HepG2 (cell line): ENCODE data around the gene SEMA4A. TPM values are rescaled to one million over a fixed set of nuclear protein-coding genes. Genes with fewer than 3 reads are reported as not detected.
A peak's percentile ranks its signal among the peaks of the same experiment; 100 is the strongest.

ENCODE experiments used
- AFF4 ChIP-seq: sonication (generic); formaldehyde crosslinking; IDR thresholded peaks from 2 replicates; pipeline ENCODE4 v1.4.0; 2020; ENCODE audit warnings: missing genetic modification reagents
- HIC2 ChIP-seq: sonication (generic); formaldehyde crosslinking; IDR thresholded peaks from 2 replicates; pipeline ENCODE4 v1.9.0; 2022; ENCODE audit warnings: low read depth, missing genetic modification reagents
- JARID2 ChIP-seq: sonication (generic); formaldehyde crosslinking; IDR thresholded peaks from 2 replicates; pipeline ENCODE4 v1.8.1; 2023; ENCODE audit warnings: missing genetic modification reagents, inconsistent platforms; ENCODE audit not compliant: insufficient replicate concordance
- MEF2D ChIP-seq: sonication (generic); formaldehyde crosslinking; IDR thresholded peaks from 2 replicates; pipeline ENCODE4 v1.5.1; 2020; ENCODE audit warnings: mild to moderate bottlenecking, missing genetic modification reagents
- MEIS1 ChIP-seq: sonication (generic); formaldehyde crosslinking; IDR thresholded peaks from 2 replicates; pipeline ENCODE4 v1.9.0; 2021; ENCODE audit warnings: mild to moderate bottlenecking, missing genetic modification reagents, moderate library complexity, borderline replicate concordance
- NFIB ChIP-seq: sonication (generic); formaldehyde crosslinking; IDR thresholded peaks from 2 replicates; pipeline ENCODE4 v1.9.0; 2021; ENCODE audit warnings: missing genetic modification reagents, mild to moderate bottlenecking, borderline replicate concordance
- NR2C2 ChIP-seq: sonication (generic); formaldehyde crosslinking; IDR thresholded peaks from 2 replicates; pipeline ENCODE4 v1.4.0; 2020; ENCODE audit warnings: missing genetic modification reagents, mild to moderate bottlenecking, moderate library complexity, borderline replicate concordance
- PBX3 ChIP-seq: sonication (generic); formaldehyde crosslinking; IDR thresholded peaks from 2 replicates; pipeline ENCODE4 v1.8.1; 2023; ENCODE audit warnings: missing genetic modification reagents, inconsistent platforms, borderline replicate concordance
- ZNF557 ChIP-seq: sonication (generic); formaldehyde crosslinking; IDR thresholded peaks from 2 replicates; pipeline ENCODE4 v1.4.0; 2020; ENCODE audit warnings: missing genetic modification reagents
- ZNF687 ChIP-seq: sonication (generic); formaldehyde crosslinking; IDR thresholded peaks from 2 replicates; pipeline ENCODE4 v1.5.1; 2020; ENCODE audit warnings: mild to moderate bottlenecking, missing genetic modification reagents, moderate library complexity
- ZNF766 ChIP-seq: sonication (generic); formaldehyde crosslinking; IDR thresholded peaks from 2 replicates; pipeline ENCODE4 v1.5.0; 2020; ENCODE audit warnings: missing genetic modification reagents, borderline replicate concordance
- ZNF777 ChIP-seq: sonication (generic); formaldehyde crosslinking; IDR thresholded peaks from 2 replicates; pipeline ENCODE4 v1.4.0; 2020; ENCODE audit warnings: missing genetic modification reagents
- polyA plus RNA-seq, 8 experiments: library from polyadenylated mRNA; depleted of rRNA in 3 of 8; stranded (reverse) in 7 of 8; unstranded in 1 of 8; fragments of >200 nt; fragmentation: Illumina TruSeq in 4 of 8; extraction: Trizol in 4 of 8; gene quantifications; 2 replicates each; pipeline versions ENCODE4 v1.2.1 to v1.2.3, GENCODE V29; 2011 to 2016; ENCODE audit warnings: low read depth in 4 of 8, missing spikeins in 1 of 8, mixed read lengths in 1 of 8; ENCODE audit not compliant: insufficient read depth in 1 of 8
- total RNA-seq, 5 experiments: library from RNA; depleted of rRNA; stranded (reverse); fragments of >200 nt; fragmentation: Illumina TruSeq; extraction: Trizol; gene quantifications; 2 replicates each; pipeline ENCODE4 v1.2.3, GENCODE V29; 2016; ENCODE audit warnings: low read depth in 1 of 5
- TF ChIP-seq, protein P1 (sequence below): sonication (generic); formaldehyde crosslinking; IDR thresholded peaks from 2 replicates; pipeline ENCODE4 v1.8.1; 2023; ENCODE audit warnings: mild to moderate bottlenecking, missing genetic modification reagents
- TF ChIP-seq, protein P2 (sequence below): sonication (generic); formaldehyde crosslinking; IDR thresholded peaks from 2 replicates; pipeline ENCODE4 v1.5.1; 2020; ENCODE audit warnings: missing genetic modification reagents, mild to moderate bottlenecking, borderline replicate concordance

The SEMA4A gene
- total and polyA plus RNA-seq, 2 of the 13 experiments (the other 11 are each of a cell fraction or from before 2014, with no cell fraction given), result 0.09 to 0.20 TPM

DNA sequence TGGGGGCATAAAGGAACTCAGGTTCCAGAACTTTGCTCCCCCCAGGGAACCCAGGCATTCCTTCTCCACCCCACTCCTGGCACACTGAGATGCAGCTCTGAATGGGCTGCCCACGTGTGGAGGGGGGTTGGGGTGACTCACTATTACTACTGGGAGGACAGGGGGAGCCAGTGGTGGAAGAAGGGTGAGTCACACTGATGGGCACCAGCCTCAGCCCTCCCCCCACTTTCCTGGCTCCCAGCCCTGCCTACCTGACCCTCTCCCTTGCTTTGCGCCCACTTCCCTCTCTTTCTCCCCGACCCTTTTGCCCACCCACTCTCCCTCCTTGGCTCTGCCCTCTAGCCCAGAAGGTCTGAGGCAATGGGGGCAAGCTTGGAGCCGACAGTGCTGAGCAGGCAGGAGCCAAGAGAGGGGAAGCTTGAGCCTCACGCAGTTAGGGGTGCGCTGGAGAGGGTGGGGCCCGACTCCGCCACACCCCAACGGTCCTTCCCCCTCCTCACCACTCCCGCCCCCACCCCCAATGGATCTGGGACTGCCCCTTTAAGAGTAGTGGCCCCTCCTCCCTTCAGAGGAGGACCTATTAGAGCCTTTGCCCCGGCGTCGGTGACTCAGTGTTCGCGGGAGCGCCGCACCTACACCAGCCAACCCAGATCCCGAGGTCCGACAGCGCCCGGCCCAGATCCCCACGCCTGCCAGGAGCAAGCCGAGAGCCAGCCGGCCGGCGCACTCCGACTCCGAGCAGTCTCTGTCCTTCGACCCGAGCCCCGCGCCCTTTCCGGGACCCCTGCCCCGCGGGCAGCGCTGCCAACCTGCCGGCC, 39.1 kb upstream of the SEMA4A start, which contains the start of gene LMNA (continued):
- TF ChIP-seq HIC2 (CRISPR knock-in tag) (peak; percentile 82), ZNF766 (CRISPR knock-in tag) (no peak), AFF4 (no peak; the same call in 1 of the 2 replicates), PBX3 (CRISPR knock-in tag) (0 out of 2 replicates have a peak, but pooled peaks have one; percentile 46), NFIB (CRISPR knock-in tag) (no peak), MEF2D (no peak; the same call in 1 of the 2 replicates), NR2C2 (CRISPR knock-in tag) (no peak), ZNF557 (CRISPR knock-in tag) (no peak), ZNF687 (CRISPR knock-in tag) (peak; percentile 78; the same call in 1 of the 2 replicates), MEIS1 (no peak), JARID2 (no peak), ZNF777 (CRISPR knock-in tag) (no peak)
- TF ChIP-seq, protein P1, sequence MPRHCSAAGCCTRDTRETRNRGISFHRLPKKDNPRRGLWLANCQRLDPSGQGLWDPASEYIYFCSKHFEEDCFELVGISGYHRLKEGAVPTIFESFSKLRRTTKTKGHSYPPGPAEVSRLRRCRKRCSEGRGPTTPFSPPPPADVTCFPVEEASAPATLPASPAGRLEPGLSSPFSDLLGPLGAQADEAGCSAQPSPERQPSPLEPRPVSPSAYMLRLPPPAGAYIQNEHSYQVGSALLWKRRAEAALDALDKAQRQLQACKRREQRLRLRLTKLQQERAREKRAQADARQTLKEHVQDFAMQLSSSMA, result no peak
- TF ChIP-seq, protein P2, sequence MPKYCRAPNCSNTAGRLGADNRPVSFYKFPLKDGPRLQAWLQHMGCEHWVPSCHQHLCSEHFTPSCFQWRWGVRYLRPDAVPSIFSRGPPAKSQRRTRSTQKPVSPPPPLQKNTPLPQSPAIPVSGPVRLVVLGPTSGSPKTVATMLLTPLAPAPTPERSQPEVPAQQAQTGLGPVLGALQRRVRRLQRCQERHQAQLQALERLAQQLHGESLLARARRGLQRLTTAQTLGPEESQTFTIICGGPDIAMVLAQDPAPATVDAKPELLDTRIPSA (CRISPR knock-in tag), result no peak
